ENCODE measurements around the gene SCN10A. TPM values are rescaled to one million over a fixed set of nuclear protein-coding genes. Genes with fewer than 3 reads are reported as not detected.

SCN10A gene
- total and polyA plus RNA-seq, 2 experiments from 2014 or later, result 0.03 TPM; not detected in 1

DNA sequence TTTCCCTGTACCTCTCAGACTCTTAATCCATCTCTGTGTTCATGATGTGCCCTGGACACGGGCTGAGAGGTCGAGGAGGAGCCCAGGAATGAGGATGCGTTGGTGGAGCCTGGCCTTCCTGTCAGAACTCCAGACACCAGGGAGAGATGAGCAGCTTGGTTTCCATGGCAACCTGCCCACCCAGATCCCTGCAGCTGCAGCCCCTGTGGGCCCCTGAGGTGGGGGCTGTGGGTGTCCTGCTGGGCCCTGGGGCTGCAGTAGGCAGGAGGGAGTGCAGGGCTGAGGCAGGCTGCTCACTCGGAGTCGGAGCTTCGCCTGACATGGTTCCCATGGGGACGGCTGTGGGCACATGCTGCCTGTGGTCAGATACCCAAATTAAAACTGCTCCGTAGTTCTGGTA lies 7.7 kb upstream of the SCN10A start (continued):
- TF ChIP-seq, protein P1, sequence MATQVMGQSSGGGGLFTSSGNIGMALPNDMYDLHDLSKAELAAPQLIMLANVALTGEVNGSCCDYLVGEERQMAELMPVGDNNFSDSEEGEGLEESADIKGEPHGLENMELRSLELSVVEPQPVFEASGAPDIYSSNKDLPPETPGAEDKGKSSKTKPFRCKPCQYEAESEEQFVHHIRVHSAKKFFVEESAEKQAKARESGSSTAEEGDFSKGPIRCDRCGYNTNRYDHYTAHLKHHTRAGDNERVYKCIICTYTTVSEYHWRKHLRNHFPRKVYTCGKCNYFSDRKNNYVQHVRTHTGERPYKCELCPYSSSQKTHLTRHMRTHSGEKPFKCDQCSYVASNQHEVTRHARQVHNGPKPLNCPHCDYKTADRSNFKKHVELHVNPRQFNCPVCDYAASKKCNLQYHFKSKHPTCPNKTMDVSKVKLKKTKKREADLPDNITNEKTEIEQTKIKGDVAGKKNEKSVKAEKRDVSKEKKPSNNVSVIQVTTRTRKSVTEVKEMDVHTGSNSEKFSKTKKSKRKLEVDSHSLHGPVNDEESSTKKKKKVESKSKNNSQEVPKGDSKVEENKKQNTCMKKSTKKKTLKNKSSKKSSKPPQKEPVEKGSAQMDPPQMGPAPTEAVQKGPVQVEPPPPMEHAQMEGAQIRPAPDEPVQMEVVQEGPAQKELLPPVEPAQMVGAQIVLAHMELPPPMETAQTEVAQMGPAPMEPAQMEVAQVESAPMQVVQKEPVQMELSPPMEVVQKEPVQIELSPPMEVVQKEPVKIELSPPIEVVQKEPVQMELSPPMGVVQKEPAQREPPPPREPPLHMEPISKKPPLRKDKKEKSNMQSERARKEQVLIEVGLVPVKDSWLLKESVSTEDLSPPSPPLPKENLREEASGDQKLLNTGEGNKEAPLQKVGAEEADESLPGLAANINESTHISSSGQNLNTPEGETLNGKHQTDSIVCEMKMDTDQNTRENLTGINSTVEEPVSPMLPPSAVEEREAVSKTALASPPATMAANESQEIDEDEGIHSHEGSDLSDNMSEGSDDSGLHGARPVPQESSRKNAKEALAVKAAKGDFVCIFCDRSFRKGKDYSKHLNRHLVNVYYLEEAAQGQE (IDR thresholded peaks at IDR 0.05; ENCODE audit: unreplicated experiment), result no peak

DNA sequence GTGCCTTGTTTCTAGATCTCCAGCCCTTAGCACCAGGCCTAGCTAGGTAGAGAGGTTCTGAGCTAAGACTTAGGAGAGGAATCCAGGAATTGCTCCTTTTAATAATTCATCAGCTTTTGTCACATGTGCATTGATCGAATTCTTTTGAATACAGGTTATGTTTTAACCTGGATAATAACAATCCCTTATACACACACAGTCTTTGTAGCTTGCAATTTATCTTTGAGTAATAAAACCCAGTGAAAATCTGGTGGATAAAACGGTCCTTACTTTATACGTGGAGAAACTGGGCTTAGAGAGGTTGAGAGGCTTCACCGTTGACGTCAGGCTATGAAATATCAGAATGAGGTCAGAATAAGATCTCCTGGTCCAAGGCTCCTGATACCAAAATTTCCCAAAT lies 7.2 kb upstream of the SCN10A start:
- ATAC-seq, result no peak
- Mint-ChIP-seq H3K4me1 (peaks cover 7% of the 10 kb centered on the region; the same call in 1 of the 3 replicates), H3K36me3 (ENCODE audit: low read depth) (no peaks in the 10 kb centered on the region), H3K4me3 (no peak overlapping the region), H3K27ac (no peak overlapping the region), H3K27me3 (ENCODE audit: insufficient read depth, low read depth, poor library complexity) (no peaks in the 10 kb centered on the region), H3K9me3 (no peaks in the 10 kb centered on the region)
- Histone ChIP-seq H4K20me1 (replicated peaks; ENCODE audit: insufficient read depth) (no peaks in the 10 kb centered on the region), H3K27me3 (ENCODE audit: insufficient read depth) (no peaks in the 10 kb centered on the region), H3K4me3 (no peak overlapping the region), H3K27ac (ENCODE audit: low read depth) (no peak overlapping the region), H3K36me3 (ENCODE audit: insufficient read depth) (no peaks in the 10 kb centered on the region), H3K4me1 (ENCODE audit: insufficient read depth) (no peaks in the 10 kb centered on the region), H2AFZ (no peak overlapping the region), H3K79me2 (replicated peaks; ENCODE audit: insufficient read depth) (no peaks in the 10 kb centered on the region), H3K9me2 (ENCODE audit: insufficient read depth) (peaks cover 9% of the 10 kb centered on the region; the same call in 1 of the 2 replicates), H3K4me2 (no peak overlapping the region), H3F3A (replicated peaks; ENCODE audit: low read depth) (no peaks in the 10 kb centered on the region)
- TF ChIP-seq STAT1 (IDR thresholded peaks at IDR 0.05; ENCODE audit: unreplicated experiment), result no peak
- TF ChIP-seq NANOG (IDR thresholded peaks at IDR 0.05; ENCODE audit: borderline replicate concordance), result no peak
- TF ChIP-seq POLR2AphosphoS5 (IDR thresholded peaks at IDR 0.05; ENCODE audit: low read depth), result no peak
- TF ChIP-seq, protein P2, sequence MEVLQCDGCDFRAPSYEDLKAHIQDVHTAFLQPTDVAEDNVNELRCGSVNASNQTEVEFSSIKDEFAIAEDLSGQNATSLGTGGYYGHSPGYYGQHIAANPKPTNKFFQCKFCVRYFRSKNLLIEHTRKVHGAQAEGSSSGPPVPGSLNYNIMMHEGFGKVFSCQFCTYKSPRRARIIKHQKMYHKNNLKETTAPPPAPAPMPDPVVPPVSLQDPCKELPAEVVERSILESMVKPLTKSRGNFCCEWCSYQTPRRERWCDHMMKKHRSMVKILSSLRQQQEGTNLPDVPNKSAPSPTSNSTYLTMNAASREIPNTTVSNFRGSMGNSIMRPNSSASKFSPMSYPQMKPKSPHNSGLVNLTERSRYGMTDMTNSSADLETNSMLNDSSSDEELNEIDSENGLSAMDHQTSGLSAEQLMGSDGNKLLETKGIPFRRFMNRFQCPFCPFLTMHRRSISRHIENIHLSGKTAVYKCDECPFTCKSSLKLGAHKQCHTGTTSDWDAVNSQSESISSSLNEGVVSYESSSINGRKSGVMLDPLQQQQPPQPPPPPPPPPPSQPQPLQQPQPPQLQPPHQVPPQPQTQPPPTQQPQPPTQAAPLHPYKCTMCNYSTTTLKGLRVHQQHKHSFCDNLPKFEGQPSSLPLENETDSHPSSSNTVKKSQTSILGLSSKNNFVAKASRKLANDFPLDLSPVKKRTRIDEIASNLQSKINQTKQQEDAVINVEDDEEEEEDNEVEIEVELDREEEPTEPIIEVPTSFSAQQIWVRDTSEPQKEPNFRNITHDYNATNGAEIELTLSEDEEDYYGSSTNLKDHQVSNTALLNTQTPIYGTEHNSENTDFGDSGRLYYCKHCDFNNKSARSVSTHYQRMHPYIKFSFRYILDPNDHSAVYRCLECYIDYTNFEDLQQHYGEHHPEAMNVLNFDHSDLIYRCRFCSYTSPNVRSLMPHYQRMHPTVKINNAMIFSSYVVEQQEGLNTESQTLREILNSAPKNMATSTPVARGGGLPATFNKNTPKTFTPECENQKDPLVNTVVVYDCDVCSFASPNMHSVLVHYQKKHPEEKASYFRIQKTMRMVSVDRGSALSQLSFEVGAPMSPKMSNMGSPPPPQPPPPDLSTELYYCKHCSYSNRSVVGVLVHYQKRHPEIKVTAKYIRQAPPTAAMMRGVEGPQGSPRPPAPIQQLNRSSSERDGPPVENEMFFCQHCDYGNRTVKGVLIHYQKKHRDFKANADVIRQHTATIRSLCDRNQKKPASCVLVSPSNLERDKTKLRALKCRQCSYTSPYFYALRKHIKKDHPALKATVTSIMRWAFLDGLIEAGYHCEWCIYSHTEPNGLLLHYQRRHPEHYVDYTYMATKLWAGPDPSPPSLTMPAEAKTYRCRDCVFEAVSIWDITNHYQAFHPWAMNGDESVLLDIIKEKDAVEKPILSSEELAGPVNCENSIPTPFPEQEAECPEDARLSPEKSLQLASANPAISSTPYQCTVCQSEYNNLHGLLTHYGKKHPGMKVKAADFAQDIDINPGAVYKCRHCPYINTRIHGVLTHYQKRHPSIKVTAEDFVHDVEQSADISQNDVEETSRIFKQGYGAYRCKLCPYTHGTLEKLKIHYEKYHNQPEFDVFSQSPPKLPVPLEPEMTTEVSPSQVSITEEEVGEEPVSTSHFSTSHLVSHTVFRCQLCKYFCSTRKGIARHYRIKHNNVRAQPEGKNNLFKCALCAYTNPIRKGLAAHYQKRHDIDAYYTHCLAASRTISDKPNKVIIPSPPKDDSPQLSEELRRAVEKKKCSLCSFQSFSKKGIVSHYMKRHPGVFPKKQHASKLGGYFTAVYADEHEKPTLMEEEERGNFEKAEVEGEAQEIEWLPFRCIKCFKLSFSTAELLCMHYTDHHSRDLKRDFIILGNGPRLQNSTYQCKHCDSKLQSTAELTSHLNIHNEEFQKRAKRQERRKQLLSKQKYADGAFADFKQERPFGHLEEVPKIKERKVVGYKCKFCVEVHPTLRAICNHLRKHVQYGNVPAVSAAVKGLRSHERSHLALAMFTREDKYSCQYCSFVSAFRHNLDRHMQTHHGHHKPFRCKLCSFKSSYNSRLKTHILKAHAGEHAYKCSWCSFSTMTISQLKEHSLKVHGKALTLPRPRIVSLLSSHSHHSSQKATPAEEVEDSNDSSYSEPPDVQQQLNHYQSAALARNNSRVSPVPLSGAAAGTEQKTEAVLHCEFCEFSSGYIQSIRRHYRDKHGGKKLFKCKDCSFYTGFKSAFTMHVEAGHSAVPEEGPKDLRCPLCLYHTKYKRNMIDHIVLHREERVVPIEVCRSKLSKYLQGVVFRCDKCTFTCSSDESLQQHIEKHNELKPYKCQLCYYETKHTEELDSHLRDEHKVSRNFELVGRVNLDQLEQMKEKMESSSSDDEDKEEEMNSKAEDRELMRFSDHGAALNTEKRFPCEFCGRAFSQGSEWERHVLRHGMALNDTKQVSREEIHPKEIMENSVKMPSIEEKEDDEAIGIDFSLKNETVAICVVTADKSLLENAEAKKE (CRISPR knock-in tag; IDR thresholded peaks at IDR 0.05), result no peak
- TF ChIP-seq, protein P3, sequence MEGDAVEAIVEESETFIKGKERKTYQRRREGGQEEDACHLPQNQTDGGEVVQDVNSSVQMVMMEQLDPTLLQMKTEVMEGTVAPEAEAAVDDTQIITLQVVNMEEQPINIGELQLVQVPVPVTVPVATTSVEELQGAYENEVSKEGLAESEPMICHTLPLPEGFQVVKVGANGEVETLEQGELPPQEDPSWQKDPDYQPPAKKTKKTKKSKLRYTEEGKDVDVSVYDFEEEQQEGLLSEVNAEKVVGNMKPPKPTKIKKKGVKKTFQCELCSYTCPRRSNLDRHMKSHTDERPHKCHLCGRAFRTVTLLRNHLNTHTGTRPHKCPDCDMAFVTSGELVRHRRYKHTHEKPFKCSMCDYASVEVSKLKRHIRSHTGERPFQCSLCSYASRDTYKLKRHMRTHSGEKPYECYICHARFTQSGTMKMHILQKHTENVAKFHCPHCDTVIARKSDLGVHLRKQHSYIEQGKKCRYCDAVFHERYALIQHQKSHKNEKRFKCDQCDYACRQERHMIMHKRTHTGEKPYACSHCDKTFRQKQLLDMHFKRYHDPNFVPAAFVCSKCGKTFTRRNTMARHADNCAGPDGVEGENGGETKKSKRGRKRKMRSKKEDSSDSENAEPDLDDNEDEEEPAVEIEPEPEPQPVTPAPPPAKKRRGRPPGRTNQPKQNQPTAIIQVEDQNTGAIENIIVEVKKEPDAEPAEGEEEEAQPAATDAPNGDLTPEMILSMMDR (conservative IDR thresholded peaks at IDR 0.05; ENCODE audit: low read depth in 2 of 2), result no peak
- TF ChIP-seq EZH2 (IDR thresholded peaks at IDR 0.05; ENCODE audit: low read depth, unreplicated experiment), result no peak
- TF ChIP-seq CREB1 (CRISPR knock-in tag; IDR thresholded peaks at IDR 0.05; ENCODE audit: low read depth), result no peak
- TF ChIP-seq ZNF331 (CRISPR knock-in tag; IDR thresholded peaks at IDR 0.05; ENCODE audit: low read depth), result no peak
- TF ChIP-seq EZH2phosphoT487 (IDR thresholded peaks at IDR 0.05; ENCODE audit: unreplicated experiment), result no peak
- no peak for TF ChIP-seq ZNF114 (CRISPR knock-in tag; IDR thresholded peaks at IDR 0.05)
- TF ChIP-seq JUNB (IDR thresholded peaks at IDR 0.05; ENCODE audit: unreplicated experiment), result no peak
- DNase-seq (ENCODE audit: low spot score), result no peak
